HG03039 (cell line): ENCODE data around the gene NLRP4.

Source experiments
- ATAC-seq: cut with Tn5 transposase; IDR thresholded peaks from one replicate; pipeline ENCODE4 v1.9.1; 2021; ENCODE audit warnings: mild to moderate bottlenecking, moderate library complexity; ENCODE audit not compliant: unreplicated experiment

Gene NLRP4

GRCh38 chr19:55836340-55836739, at the start of gene NLRP4:
Gene NLRP4, plus strand, starts transcription at chr19:55836540. Its CDS starts 15,541 bp downstream, at chr19:55852081.
- no peak for ATAC-seq

- ATAC-seq, result no peak
Observed at GRCh38 chr19:55795021-55795420, 41.3 kb upstream of the NLRP4 start.

- no peak for ATAC-seq
Observed at GRCh38 chr19:55801416-55801815, 34.9 kb upstream of the NLRP4 start.

- ATAC-seq, result no peak
Observed at GRCh38 chr19:55802281-55802680, 34.1 kb upstream of the NLRP4 start.

- ATAC-seq, result no peak
Observed at GRCh38 chr19:55809381-55810058, 26.8 kb upstream of the NLRP4 start.

- ATAC-seq, result no peak
Observed at GRCh38 chr19:55811340-55811739, 25.0 kb upstream of the NLRP4 start.

GRCh38 chr19:55812449-55812848, 23.9 kb upstream of the NLRP4 start:
- no peak for ATAC-seq

GRCh38 chr19:55813906-55814305, 22.4 kb upstream of the NLRP4 start:
- ATAC-seq, result no peak

- no peak for ATAC-seq
Observed at GRCh38 chr19:55820037-55820436, 16.3 kb upstream of the NLRP4 start.

GRCh38 chr19:55830656-55831055, 5.7 kb upstream of the NLRP4 start:
- no peak for ATAC-seq

- ATAC-seq, result no peak
Observed at GRCh38 chr19:55831846-55832245, 4.5 kb upstream of the NLRP4 start, which contains the start of gene NLRP11. Gene NLRP11, minus strand, starts transcription at chr19:55831999. Its CDS starts 13,825 bp downstream, at chr19:55818174.

GRCh38 chr19:55832676-55833075, 3.7 kb upstream of the NLRP4 start:
- ATAC-seq, result no peak

- no peak for ATAC-seq
Observed at GRCh38 chr19:55838251-55838650, 1.9 kb downstream of the NLRP4 start.

GRCh38 chr19:55838906-55839305, 2.6 kb downstream of the NLRP4 start:
- ATAC-seq, result no peak

- no peak for ATAC-seq
Observed at GRCh38 chr19:55855160-55855559, 18.8 kb downstream of the NLRP4 start.

GRCh38 chr19:55857149-55857548, 20.8 kb downstream of the NLRP4 start:
- no peak for ATAC-seq

GRCh38 chr19:55857974-55858373, 21.6 kb downstream of the NLRP4 start:
- ATAC-seq, result no peak

GRCh38 chr19:55858401-55858800, 22.1 kb downstream of the NLRP4 start:
- ATAC-seq, result no peak

GRCh38 chr19:55858969-55859368, 22.6 kb downstream of the NLRP4 start:
- ATAC-seq, result no peak

- ATAC-seq, result no peak
Observed at GRCh38 chr19:55866521-55866920, 30.2 kb downstream of the NLRP4 start.

GRCh38 chr19:55867101-55867500, 30.8 kb downstream of the NLRP4 start:
- ATAC-seq, result no peak

- ATAC-seq, result no peak
Observed at GRCh38 chr19:55870736-55871135, 34.4 kb downstream of the NLRP4 start.

- no peak for ATAC-seq
Observed at GRCh38 chr19:55877211-55877610, 40.9 kb downstream of the NLRP4 start.
